ENCODE data around the gene TTC39A. TPM values are rescaled to one million over a fixed set of nuclear protein-coding genes. Genes with fewer than 3 reads are reported as not detected.

Gene TTC39A
- 1.2 and 1.6 TPM in 2 replicates for total RNA-seq

DNA sequence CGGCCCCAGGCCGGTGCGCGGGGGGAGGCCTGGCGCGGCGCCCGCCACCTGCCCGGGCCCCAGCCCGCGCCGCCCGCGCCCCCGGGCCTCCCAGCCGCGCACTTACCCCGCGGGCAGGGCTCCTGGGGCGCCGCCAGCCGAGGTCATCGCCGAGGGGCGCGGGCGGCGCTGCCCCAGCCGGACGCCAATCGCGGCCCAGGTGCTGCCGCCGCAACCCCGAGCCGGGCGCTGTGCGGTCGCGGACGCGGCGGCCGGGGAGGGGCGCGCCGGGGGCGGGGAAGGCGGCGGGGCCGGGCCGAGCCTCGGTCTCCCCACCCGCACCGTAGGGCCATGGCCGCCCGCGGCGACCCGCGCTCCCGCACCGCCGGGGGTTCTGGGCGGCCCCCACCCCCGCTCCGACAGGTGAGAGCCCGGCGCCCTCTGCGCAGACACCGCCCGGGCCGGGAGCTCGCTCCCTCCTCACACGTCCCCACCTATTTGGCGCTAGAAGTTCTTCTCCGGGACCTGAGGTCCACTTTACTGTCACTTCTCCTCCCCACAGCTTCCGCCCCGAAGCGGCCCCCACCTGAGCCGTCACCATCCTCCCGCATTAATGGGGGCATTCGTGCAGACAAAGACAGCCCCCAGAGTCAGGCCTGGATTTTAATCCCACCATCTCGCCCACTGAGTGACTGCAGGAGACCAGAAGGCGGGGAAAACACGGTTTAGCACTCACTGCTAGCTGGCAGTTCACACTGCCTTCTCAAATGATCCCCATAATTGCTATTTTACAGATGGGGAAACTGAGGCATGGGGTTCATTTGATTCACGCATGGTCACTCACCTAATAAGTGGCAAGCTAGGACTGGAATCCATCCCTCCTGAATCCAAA lies at the start of gene TTC39A:
TTC39A (minus strand) TSS at position 232 of the 871 bp plus-strand sequence; CDS start at position 147, 85 bp downstream.

Other genes with a start within 250 kb of the TTC39A start
- not detected in 2 replicates for gene C1orf185, start 228.3 kb downstream of the TTC39A start, total RNA-seq
- gene RNF11, start 94.3 kb downstream of the TTC39A start, total RNA-seq, result 150 and 175 TPM in 2 replicates
- 74.2 and 87.7 TPM in 2 replicates for gene EPS15, start 188.7 kb upstream of the TTC39A start, total RNA-seq

Measured in thoracic aorta endothelial cell (primary cell).